Body of pancreas (tissue), 4 donors: ENCODE measurements around the gene S100Z.

ENCODE experiments used
- POLR2A ChIP-seq, 3 donors: fragments of 450-650 bp; IDR thresholded peaks; one replicate each; pipeline ENCODE4 v1.6.1; 2016; ENCODE audit warnings: antibody characterized with exemption in 3 of 3, mild to moderate bottlenecking in 2 of 3
- TF ChIP-seq, protein P1 (sequence below), 7 experiments: fragments of 450-650 bp in 4 of 7; fragments of 200-600 bp in 3 of 7; sonication (generic) in 3 of 7; IDR thresholded peaks; one replicate each; pipeline ENCODE4 v1.5.1; 2016 to 2019; ENCODE audit warnings: antibody characterized with exemption in 7 of 7

DNA sequence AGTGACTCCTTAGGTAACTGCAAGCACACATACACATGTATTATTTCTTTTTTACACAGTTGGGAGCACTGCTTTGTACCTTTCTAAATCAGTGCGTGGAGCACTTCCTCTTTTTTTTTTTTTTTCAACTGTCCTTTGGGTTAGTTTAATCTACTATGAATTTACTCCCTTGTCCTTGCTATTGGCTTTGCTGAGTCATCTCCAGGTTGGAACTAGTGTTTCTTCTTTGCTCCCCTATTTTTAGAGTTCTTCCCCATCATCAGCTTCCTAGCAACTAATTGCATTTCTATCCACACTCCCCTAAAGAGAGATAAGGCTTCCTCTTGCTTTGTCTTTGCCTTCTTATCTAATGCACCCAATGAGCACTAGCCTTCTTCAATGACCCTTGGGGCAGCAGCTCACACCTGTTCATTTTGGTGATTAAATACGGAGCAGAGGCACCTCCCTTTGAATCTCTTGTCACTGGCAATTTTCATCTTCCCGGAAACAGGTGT lies 24.3 kb downstream of the S100Z start:
- no peak for TF ChIP-seq POLR2A (IDR thresholded peaks at IDR 0.05)
- TF ChIP-seq, protein P1, sequence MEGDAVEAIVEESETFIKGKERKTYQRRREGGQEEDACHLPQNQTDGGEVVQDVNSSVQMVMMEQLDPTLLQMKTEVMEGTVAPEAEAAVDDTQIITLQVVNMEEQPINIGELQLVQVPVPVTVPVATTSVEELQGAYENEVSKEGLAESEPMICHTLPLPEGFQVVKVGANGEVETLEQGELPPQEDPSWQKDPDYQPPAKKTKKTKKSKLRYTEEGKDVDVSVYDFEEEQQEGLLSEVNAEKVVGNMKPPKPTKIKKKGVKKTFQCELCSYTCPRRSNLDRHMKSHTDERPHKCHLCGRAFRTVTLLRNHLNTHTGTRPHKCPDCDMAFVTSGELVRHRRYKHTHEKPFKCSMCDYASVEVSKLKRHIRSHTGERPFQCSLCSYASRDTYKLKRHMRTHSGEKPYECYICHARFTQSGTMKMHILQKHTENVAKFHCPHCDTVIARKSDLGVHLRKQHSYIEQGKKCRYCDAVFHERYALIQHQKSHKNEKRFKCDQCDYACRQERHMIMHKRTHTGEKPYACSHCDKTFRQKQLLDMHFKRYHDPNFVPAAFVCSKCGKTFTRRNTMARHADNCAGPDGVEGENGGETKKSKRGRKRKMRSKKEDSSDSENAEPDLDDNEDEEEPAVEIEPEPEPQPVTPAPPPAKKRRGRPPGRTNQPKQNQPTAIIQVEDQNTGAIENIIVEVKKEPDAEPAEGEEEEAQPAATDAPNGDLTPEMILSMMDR (IDR thresholded peaks at IDR 0.05): no peak
